ENCODE data around the gene RFK. TPM values are rescaled to one million over a fixed set of nuclear protein-coding genes. Genes with fewer than 3 reads are reported as not detected.

Gene RFK
- total RNA-seq, 1 experiment from 2014 or later = 35.0 TPM

- H3K79me2 ChIP-seq (ENCODE audit: insufficient read depth, low read length) = no peaks in the 10 kb centered on the region
- BruUV-seq (replicated peaks) = no TSS peak
- DNase-seq (ENCODE audit: low read depth, low spot score) (no peak), ATAC-seq (no peak)
- H3K4me3 ChIP-seq (replicated peaks in 1 of 2; ENCODE audit: low read depth in 1 of 2, low read length in 2 of 2) = no peak overlapping the region
- intact Hi-C loops (cut with micrococcal nuclease) = no loop called here
- H3K9me2 ChIP-seq (ENCODE audit: insufficient read depth) = no peaks in the 10 kb centered on the region
- H3K4me1 ChIP-seq (ENCODE audit: control insufficient read depth in 1 of 2, insufficient read depth in 2 of 2, low read length in 2 of 2) = peaks cover 32 to 38% of the 10 kb centered on the region in 2 experiments
- POLR2A ChIA-PET = interaction anchor here (0.6 kb wide), 1 partner anchor 24 kb away, joined by 3 read pairs; the partner anchor contains the start of gene RFK
- no peaks in the 10 kb centered on the region for H4K20me1 ChIP-seq (ENCODE audit: insufficient read depth)
- no peak overlapping the region for H3K27ac ChIP-seq (ENCODE audit: low read depth, low read length)
- H2AFZ ChIP-seq (ENCODE audit: low read depth, low read length, poor library complexity, severe bottlenecking) = no peak overlapping the region
- no peaks in the 10 kb centered on the region for H3K27me3 ChIP-seq (ENCODE audit: insufficient read depth, low read length)
- TF ChIP-seq POLR2A (IDR thresholded peaks at IDR 0.05; ENCODE audit: borderline replicate concordance, extremely low read depth, insufficient read depth, insufficient read length) (no peak), ZBTB33 (IDR thresholded peaks at IDR 0.05; ENCODE audit: extremely low read depth, insufficient replicate concordance, low read length) (no peak), EZH2 (IDR thresholded peaks at IDR 0.05) (no peak), EGR1 (IDR thresholded peaks at IDR 0.05; ENCODE audit: low read depth) (no peak), ZFX (IDR thresholded peaks at IDR 0.05) (no peak), RAD21 (IDR thresholded peaks at IDR 0.05; ENCODE audit: low read depth) (no peak), JUND (IDR thresholded peaks at IDR 0.05) (no peak), CEBPB (IDR thresholded peaks at IDR 0.05; ENCODE audit: low read depth) (no peak), YY1 (IDR thresholded peaks at IDR 0.05; ENCODE audit: extremely low read depth, insufficient replicate concordance, low read depth, low read length) (no peak), ATF3 (IDR thresholded peaks at IDR 0.05) (no peak), MAX (IDR thresholded peaks at IDR 0.05) (no peak), FOSL1 (IDR thresholded peaks at IDR 0.05; ENCODE audit: low read depth) (no peak)
- H3K36me3 ChIP-seq (ENCODE audit: control insufficient read depth in 1 of 2, insufficient read depth in 2 of 2, low read length in 2 of 2) = no peaks in the 10 kb centered on the region
- CTCF ChIA-PET = no interaction called here
- RAD21 ChIA-PET (ENCODE audit: low non-redundant PET in 1 of 2, low total read pairs in 2 of 2, uncharacterized antibody in 2 of 2, unreplicated experiment in 2 of 2) = no interaction called here
- no peak overlapping the region; the same call in 1 of the 2 replicates for H3K4me2 ChIP-seq (ENCODE audit: low read length)
- H3K9ac ChIP-seq (ENCODE audit: low read length) = no peak overlapping the region
- no peaks in the 10 kb centered on the region for H3K9me3 ChIP-seq (ENCODE audit: control insufficient read depth in 1 of 2, insufficient read depth in 1 of 2, low read depth in 1 of 2, low read length in 2 of 2)
Observed at GRCh38 chr9:76370396-76371023, 23.7 kb downstream of the RFK start.

Measured in HCT116 (cell line).